PFSK-1 (cell line): ENCODE results near the gene DAPK1.

Source experiments
- FOXP2 ChIP-seq: optimal IDR thresholded peaks from 2 replicates; pipeline ENCODE3; 2011; ENCODE audit warnings: borderline replicate concordance, control low read depth, inconsistent platforms; ENCODE audit not compliant: insufficient read depth; ENCODE audit errors: extremely low read length, extremely low read depth
- POLR2AphosphoS5 ChIP-seq: IDR thresholded peaks from 2 replicates; pipeline ENCODE4 v1.6.1; 2012; ENCODE audit warnings: low read depth, mild to moderate bottlenecking, control low read depth, low read length, moderate library complexity
- SIN3A ChIP-seq: IDR thresholded peaks from 2 replicates; pipeline ENCODE4 v1.6.1; 2012; ENCODE audit warnings: mild to moderate bottlenecking, low read length, moderate library complexity, borderline replicate concordance; ENCODE audit not compliant: insufficient read depth
- TAF1 ChIP-seq: IDR thresholded peaks from 2 replicates; pipeline ENCODE4 v1.6.1; 2012; ENCODE audit warnings: low read length, control low read depth, borderline replicate concordance; ENCODE audit not compliant: insufficient read depth
- TF ChIP-seq, protein P1 (sequence below), 2 experiments: IDR thresholded peaks; 2 replicates each; pipeline versions ENCODE4 v1.6.1 to v1.8.0; 2011 to 2012; ENCODE audit warnings: low read depth in 2 of 2, low read length in 2 of 2, control low read depth in 1 of 2, inconsistent platforms in 1 of 2, mild to moderate bottlenecking in 1 of 2, moderate library complexity in 1 of 2; ENCODE audit not compliant: insufficient read depth in 1 of 2

Gene DAPK1

DNA sequence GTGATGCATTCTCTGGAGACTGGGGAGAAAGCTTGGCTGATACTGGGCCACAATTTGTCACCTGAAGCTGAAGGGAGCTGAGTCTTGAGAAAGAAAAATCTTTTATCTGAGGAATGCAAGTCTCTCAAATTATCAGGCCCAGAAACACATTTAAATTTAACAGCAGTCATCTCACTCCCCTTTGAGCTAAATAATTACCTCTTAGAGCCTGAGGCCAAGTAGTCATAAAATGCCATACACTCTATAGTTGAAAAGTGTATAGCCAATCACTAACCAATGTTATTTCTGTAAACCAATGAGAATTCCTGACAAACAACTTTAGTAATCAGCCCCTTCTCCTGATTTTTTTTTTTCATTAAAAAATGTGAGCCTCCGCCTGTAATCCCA lies 32.7 kb upstream of the DAPK1 start:
- TF ChIP-seq SIN3A: no peak
- TF ChIP-seq TAF1: no peak
- TF ChIP-seq, protein P1, sequence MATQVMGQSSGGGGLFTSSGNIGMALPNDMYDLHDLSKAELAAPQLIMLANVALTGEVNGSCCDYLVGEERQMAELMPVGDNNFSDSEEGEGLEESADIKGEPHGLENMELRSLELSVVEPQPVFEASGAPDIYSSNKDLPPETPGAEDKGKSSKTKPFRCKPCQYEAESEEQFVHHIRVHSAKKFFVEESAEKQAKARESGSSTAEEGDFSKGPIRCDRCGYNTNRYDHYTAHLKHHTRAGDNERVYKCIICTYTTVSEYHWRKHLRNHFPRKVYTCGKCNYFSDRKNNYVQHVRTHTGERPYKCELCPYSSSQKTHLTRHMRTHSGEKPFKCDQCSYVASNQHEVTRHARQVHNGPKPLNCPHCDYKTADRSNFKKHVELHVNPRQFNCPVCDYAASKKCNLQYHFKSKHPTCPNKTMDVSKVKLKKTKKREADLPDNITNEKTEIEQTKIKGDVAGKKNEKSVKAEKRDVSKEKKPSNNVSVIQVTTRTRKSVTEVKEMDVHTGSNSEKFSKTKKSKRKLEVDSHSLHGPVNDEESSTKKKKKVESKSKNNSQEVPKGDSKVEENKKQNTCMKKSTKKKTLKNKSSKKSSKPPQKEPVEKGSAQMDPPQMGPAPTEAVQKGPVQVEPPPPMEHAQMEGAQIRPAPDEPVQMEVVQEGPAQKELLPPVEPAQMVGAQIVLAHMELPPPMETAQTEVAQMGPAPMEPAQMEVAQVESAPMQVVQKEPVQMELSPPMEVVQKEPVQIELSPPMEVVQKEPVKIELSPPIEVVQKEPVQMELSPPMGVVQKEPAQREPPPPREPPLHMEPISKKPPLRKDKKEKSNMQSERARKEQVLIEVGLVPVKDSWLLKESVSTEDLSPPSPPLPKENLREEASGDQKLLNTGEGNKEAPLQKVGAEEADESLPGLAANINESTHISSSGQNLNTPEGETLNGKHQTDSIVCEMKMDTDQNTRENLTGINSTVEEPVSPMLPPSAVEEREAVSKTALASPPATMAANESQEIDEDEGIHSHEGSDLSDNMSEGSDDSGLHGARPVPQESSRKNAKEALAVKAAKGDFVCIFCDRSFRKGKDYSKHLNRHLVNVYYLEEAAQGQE (IDR thresholded peaks at IDR 0.05; ENCODE audit: insufficient read depth in 1 of 2, low read depth in 2 of 2, low read length in 2 of 2): no peak
- no peak for TF ChIP-seq POLR2AphosphoS5
- no peak for TF ChIP-seq FOXP2

DNA sequence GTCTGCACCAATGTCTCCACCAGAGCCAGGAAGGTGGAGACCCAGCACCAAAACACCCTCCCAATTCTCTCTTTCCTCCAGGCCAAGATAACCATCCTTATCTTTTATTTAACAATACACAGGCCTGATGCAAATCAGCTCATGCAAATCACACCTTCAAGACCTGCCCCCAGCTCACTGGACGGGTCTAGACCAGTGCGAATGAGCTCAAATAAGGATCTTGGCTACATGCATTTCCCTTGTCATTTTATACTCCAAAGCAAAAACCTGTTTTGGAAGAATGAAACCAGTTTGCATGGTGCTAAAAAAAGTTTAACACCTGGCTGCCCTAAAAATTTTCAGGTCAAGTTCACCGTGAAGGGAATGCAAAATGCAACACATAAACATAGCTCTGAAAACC lies 31.9 kb upstream of the DAPK1 start:
- TF ChIP-seq, protein P1 (IDR thresholded peaks at IDR 0.05; ENCODE audit: insufficient read depth in 1 of 2, low read depth in 2 of 2, low read length in 2 of 2): no peak
- TF ChIP-seq TAF1 (no peak), POLR2AphosphoS5 (no peak), SIN3A (no peak), FOXP2 (no peak)

DNA sequence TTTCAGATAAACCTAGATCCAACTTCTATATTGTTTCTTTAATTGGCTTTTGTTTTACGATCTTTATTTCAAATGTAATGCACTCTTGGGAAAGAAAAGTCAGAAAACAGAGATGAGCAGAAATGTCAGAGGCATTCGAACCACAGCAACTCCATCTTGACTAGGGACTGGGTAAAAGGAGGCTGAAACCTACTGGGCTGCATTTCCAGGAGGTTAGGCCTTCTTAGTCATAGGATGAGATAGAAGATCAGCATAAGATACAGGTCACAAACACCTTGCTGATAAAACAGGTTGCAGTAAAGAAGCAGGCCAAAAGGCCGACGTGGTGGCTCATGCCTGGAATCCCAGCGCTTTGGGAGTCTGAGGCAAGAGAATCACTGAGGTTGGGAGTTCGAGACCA lies 30.5 kb upstream of the DAPK1 start:
- no peak for TF ChIP-seq TAF1
- no peak for TF ChIP-seq POLR2AphosphoS5
- no peak for TF ChIP-seq SIN3A
- TF ChIP-seq, protein P1 (IDR thresholded peaks at IDR 0.05; ENCODE audit: insufficient read depth in 1 of 2, low read depth in 2 of 2, low read length in 2 of 2): no peak
- no peak for TF ChIP-seq FOXP2

DNA sequence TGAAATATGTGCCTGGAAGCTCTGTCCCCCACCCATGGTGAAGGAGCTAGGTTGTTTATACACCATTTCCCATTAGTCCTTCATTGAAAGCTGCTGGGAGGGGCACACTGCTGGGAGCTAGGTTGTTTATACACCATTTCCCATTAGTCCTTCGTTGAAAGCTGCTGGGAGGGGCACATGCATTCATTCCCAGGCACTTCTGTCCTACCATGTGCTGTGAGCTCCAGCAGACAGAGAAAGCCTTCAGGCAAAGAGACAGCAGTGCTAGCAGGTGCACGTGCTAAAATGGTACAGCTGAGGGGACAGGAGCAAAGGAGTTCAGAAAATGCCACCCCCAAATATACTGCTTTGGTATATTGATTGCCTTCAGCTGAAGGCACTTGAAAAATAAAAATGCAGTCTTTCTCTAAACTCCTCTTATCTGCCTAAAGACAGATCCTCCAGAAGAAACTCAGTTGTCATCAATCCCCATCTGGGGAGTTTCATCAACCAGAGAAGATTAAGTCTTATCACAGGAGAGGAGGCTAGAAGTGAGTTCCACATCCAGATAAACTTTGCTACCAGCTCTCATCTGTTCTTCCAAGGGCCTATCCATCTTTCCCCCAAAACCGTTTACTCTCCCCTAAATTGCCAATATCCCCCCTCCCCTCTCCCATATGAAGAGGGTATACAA lies 27.7 kb upstream of the DAPK1 start:
- TF ChIP-seq SIN3A (no peak), POLR2AphosphoS5 (no peak), TAF1 (no peak), FOXP2 (no peak)
- TF ChIP-seq, protein P1 (IDR thresholded peaks at IDR 0.05; ENCODE audit: insufficient read depth in 1 of 2, low read depth in 2 of 2, low read length in 2 of 2): no peak
